Astrocyte of the spinal cord (primary cell): ENCODE results near the gene PPARG.

Source experiments
- DNase-seq: peaks from one replicate; pipeline ENCODE4 v3.0.0; 2011; ENCODE audit warnings: low read depth, low spot score
- H3K4me3 ChIP-seq: 2 replicates; pipeline ENCODE4 v1.5.1; 2011; ENCODE audit warnings: low read depth, mild to moderate bottlenecking, low read length, moderate library complexity
- in situ Hi-C: cut with HindIII; loops from 2 replicates; pipeline ENCODE4 v1.10.0; 2017; ENCODE audit warnings: low sequenced_read_pairs
- TF ChIP-seq, protein P1 (sequence below): IDR thresholded peaks from 2 replicates; pipeline ENCODE4 v1.5.1; 2012; ENCODE audit warnings: low read depth, mild to moderate bottlenecking, low read length, inconsistent platforms

The PPARG gene

DNA sequence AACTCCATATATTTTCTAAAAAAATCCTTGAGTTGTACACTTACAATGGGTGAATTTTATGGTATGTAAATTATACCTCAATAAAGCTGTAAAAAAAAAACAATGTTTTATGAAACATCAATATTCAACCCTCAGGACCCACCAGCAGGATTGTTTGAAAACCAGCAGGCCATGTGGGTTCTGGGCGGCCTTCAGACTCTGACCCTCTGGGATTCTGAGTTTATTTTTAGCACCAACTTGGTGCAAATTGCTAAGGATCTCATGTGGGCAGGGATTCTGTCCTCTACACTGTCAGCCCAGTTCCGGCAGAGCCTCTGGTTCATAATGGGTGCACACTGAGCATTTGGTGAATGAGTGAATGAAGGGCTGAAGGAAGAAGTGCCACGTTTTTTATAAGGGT lies 171.3 kb downstream of the PPARG start:
- H3K4me3 ChIP-seq: no peak overlapping the region
- in situ Hi-C loops: no loop called here
- DNase-seq: no peak
- TF ChIP-seq, protein P1, sequence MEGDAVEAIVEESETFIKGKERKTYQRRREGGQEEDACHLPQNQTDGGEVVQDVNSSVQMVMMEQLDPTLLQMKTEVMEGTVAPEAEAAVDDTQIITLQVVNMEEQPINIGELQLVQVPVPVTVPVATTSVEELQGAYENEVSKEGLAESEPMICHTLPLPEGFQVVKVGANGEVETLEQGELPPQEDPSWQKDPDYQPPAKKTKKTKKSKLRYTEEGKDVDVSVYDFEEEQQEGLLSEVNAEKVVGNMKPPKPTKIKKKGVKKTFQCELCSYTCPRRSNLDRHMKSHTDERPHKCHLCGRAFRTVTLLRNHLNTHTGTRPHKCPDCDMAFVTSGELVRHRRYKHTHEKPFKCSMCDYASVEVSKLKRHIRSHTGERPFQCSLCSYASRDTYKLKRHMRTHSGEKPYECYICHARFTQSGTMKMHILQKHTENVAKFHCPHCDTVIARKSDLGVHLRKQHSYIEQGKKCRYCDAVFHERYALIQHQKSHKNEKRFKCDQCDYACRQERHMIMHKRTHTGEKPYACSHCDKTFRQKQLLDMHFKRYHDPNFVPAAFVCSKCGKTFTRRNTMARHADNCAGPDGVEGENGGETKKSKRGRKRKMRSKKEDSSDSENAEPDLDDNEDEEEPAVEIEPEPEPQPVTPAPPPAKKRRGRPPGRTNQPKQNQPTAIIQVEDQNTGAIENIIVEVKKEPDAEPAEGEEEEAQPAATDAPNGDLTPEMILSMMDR: no peak

DNA sequence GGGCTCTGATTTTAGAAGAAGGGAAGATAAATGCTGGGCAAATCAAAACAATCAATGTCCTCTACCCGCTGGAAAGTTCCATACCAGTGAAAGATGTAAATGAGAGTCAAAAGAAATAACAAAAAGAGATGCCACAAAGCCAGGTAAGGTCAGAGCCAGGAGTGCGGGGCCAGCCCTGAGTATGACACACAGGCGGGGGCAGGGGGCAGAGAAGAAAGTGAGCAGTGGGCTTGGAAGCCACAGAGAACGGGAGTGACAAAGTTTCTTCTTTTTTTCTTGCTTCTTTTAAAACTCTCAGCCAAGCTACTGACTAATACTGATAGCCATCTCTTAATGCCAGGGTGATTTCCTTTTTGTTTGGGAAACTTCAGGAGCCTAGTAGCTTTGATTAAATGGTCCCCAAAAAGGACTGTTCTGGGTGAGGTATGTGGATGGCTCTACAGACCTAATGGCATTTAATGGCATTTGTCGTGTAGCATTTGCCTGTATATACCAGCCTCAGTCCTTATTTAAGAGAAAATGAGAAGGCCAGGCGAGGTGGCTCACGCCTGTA lies 172.3 kb downstream of the PPARG start:
- TF ChIP-seq, protein P1: no peak
- DNase-seq: no peak
- in situ Hi-C loops: no loop called here
- H3K4me3 ChIP-seq: no peak overlapping the region

DNA sequence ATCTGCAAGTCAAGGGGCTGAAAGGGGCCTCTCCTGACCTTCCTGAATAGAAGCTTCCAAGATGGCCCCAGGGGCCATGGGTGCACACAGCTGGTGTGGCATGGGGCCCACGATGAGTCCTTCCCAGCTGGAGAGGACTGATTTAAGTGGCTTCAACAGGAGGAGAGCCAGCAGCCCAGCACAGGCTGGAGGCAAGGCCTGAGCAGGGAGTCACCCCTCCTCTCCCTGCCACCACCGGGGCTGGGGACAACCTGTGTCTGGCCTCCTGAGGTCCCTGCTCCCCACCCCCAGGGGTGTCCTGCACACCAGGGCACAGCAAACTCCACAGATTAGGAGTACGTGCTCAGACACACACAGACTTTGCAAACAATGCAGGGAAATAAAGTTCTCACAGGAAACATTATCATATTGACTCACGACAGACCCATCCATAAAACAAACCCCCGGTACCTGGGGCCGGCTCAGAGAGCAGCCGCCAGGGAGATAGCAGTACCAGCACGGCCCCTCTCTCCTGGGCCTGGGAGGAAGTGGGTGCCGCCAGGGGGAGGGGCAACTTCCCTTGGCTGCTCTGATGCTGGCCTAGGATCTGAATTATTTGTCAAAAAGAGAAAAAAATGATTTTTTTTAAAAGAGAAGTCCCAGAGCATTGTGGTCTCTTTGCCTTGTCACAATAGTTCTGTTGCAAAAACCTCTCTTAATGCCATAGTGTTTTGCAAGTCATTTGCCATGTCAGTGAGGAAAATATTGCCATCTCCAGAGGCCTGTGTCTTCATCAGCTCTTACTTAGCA lies 173.5 kb downstream of the PPARG start:
- no peak for DNase-seq
- no peak overlapping the region for H3K4me3 ChIP-seq
- in situ Hi-C loops: no loop called here
- TF ChIP-seq, protein P1: no peak

DNA sequence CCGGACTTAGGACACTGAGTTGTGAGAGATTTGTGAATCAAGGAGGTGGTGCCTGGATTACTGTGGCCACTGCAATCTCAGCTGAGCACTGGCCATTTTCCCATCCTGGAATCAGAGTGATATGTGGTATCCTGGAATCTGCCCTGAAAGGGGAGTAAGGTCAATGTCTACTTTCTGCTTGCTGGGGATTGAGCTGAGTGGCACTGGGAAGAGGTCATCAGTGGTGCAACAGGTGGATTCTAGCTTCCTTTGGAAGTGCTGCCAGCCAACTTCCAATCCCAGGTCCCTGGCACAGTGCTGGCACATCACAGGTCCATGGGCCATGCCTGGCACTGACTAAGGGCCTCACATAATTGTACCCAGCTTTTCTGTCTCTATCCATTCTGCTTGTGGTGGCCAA lies 174.8 kb downstream of the PPARG start:
- TF ChIP-seq, protein P1: no peak
- no peak overlapping the region for H3K4me3 ChIP-seq
- in situ Hi-C loops: no loop called here
- no peak for DNase-seq

DNA sequence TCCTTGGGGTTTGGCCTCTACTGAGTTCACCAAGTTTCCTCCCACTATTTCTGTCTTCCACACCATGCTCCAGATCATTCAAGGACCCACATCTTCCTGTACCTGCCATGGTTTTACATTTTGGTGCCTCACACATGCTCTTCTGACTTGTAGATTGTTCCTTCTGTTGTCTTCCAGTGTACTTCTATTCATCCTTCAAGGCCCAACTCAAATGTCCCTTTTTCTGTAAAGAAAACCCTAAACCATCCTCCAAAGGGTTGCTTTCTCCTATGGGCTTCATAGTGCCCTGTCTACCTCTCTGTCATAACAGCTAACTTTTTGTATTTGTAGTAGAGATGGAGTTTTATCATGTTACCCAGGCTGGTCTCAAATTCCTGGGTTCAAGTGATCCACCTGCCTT lies 175.3 kb downstream of the PPARG start:
- H3K4me3 ChIP-seq: no peak overlapping the region
- in situ Hi-C loops: no loop called here
- TF ChIP-seq, protein P1: no peak
- DNase-seq: no peak

DNA sequence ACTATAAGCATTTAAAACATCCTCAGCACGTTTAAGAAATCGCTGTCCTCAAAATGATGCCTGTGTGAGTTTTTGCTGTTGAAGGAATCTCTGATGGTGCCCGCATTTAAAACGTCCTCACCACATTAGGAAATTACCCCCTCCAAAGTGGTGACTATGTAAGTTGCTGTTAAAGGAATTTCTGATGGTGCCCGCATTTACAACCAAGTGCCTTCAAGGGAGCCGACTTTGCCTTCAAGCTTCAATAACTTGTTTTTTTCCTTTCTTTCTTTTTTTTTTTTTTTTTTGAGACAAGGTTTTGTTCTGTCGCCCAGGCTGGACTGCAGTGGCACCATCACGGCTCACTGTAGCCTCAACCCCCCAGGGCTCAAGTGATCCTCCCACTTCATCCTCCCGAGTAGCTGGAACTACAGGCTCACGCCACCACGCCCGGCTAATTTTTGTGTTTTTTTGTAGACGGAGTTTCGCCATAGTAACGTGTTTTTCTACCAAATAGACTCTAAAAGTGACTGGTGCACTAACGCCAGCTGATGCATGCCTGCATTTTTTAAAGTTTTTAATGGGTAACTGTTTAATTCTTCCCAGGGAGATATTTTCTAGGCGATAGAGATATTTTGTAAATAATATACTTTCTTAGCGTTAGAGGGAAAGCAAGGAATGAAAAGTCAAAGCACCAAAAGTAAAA lies 176.4 kb downstream of the PPARG start:
- in situ Hi-C loops: no loop called here
- no peak overlapping the region for H3K4me3 ChIP-seq
- DNase-seq: no peak
- TF ChIP-seq, protein P1: no peak
